ENCODE measurements around the gene ARFGEF3.
A peak's percentile ranks its signal among the peaks of the same experiment; 100 is the strongest.
"Not testable (repeated sequence)": the region's sequence is repeated elsewhere in the genome, so short reads cannot be mapped to it uniquely, and the experiment has no call there.

The ARFGEF3 gene

DNA sequence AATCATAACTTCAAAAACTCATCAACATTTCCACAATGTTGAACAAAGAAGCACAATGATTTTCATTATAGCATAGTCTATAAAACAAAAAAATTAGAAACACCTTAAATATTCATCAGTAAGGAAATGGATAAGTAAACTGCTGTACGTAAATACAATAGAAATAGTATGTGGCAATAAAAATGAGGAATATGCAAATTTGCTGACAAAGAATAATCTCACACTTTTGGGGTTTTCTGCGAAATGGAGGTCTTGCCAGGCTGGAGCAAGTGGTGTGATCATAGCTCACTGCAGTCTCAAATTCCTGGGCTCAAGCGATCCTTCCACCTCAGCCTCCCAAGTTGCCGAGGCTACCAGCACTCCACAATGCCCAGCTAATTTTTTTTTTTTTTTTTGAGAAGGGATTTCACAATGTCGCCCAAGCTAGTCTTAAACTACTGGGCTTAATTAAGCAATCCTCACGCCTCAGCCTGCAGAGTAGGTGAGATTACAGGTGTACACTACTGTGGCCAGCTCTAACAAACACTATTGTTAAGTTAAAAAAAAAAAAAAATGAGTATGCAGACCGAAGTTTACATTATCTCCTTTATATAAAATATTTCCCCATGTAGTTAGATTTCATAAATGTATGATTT is 157.1 kb downstream of the ARFGEF3 start:
- no peak for DNase-seq

- DNase-seq: no peak
Observed at GRCh38 chr6:138321934-138322333, 160.2 kb downstream of the ARFGEF3 start.

DNA sequence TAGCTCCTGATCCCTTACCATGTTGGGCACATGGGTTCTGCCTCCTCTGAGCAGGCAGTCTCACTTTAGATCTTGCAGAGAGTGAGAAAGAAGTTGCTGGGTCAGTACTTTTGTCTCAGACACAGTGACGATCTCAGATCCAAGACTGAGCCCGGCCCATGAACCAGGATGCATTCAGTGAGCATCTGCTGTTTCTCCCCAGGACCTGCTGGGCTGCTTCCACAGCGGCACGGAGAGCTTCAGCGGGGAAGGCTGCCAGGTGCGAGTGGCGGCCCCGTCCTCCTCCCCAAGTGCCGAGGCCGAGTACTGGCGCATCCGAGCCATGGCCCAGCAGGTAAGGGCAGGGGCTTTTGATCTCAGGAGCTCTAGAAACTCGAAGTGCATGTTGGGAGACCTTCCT is 162.1 kb downstream of the ARFGEF3 start:
- no peak for DNase-seq

DNA sequence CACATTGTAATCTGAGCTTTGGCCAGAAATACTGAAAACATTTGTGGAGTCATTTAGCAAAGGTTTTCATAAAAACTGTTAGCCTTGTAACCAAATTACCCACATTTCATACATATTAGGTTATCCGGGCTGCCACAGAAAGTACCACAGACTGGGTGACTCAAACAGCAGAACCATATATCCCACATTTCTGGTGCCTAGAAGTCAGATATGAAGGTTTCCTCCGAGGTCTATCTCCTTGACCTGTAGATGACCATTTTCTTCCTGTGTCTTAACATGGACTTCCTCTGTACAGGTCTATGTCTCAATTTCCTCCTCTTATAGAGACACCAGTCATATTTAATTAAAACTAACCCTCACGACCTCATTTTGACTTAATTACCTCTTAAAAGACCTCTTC is 166.5 kb downstream of the ARFGEF3 start:
- no peak for DNase-seq

DNA sequence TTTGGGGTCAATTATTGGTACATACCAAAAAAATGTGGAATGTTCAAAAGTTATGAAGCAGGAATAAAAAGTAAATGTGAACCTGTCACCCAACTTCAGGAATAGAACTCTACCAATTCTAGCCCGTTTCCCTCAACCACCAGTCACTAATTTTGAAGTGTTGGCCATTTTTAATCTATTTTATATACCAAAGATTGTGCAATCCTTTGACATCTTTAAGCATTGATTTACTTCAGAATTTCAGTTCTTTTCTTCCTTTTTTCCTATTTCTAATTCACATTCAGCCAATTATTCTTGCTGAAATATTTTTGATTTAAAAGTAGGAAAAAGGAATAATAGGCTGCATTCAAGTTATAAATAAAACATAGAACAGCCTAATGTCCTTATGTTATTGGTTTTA is 169.0 kb downstream of the ARFGEF3 start:
- no peak for DNase-seq

DNA sequence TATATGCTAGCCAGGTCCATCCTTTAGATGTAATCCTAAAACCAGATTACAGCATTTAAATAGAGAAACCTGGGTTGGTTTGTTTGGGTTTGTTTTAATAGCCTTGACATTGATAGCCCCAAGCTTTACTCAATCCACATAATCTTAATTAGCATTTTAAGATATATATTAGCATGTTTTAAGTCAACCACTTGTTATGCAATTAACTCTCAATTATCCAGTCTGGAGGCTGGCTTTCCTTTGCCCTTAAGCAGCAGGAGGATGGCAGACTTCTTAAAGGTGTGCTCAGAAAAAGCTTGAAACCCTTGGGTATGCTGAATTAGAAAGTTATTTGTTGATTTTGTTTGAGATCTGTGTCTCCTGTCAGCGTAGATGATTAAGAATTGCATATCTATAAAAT is 169.7 kb downstream of the ARFGEF3 start:
- DNase-seq: no peak

DNA sequence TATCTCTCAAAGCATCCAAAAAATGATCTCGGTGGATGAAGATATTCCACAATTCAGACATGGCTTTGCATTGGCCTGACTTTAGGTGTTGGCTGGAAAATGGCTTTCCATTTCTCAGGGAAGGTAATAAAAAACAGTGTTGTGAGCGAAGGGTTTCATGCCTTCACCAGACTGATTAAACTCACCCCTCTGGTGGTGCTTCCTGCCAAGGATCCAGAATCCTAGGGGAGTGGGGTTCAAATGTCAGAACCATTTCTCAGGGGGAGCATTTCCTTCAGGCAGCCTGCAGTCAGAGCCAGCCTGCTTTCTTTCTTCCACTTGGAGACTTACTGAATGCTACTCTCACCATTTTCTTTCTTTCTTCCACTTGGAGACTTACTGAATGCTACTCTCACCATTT is 170.2 kb downstream of the ARFGEF3 start:
- DNase-seq: no peak

DNA sequence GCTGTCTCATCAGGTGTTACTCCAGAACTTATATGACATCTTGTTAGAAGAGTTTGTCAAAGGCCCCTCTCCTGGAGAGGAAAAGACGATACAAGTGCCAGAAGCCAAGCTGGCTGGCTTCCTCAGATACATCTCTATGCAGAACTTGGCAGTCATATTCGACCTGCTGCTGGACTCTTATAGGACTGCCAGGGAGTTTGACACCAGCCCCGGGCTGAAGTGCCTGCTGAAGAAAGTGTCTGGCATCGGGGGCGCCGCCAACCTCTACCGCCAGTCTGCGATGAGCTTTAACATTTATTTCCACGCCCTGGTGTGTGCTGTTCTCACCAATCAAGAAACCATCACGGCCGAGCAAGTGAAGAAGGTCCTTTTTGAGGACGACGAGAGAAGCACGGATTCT is 172.3 kb downstream of the ARFGEF3 start:
- DNase-seq: no peak

GRCh38 chr6:138334963-138335362 is 173.2 kb downstream of the ARFGEF3 start:
- no peak for DNase-seq

GRCh38 chr6:138336221-138336620 is 174.5 kb downstream of the ARFGEF3 start:
- no peak for DNase-seq

DNA sequence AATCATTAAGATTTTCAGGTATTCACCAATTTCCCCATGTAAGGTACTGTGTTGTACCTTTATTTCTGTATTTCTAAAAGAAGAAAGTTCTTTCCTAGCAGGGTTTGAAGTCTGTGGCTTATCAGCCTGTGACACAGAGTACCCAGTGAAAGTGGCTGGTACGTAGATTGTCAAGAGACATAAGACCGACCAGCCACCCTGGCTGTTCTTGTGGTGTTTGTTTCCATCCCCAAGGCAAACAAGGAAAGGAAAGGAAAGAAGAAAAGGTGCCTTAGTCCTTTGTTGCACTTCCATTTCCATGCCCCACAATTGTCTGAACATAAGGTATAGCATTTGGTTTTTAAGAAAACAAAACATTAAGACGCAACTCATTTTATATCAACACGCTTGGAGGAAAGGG is 175.3 kb downstream of the ARFGEF3 start:
- no peak for DNase-seq

GRCh38 chr6:138339024-138339423 is 177.3 kb downstream of the ARFGEF3 start:
- DNase-seq: no peak

GRCh38 chr6:138341176-138341575 is 179.4 kb downstream of the ARFGEF3 start:
- no peak for DNase-seq

DNA sequence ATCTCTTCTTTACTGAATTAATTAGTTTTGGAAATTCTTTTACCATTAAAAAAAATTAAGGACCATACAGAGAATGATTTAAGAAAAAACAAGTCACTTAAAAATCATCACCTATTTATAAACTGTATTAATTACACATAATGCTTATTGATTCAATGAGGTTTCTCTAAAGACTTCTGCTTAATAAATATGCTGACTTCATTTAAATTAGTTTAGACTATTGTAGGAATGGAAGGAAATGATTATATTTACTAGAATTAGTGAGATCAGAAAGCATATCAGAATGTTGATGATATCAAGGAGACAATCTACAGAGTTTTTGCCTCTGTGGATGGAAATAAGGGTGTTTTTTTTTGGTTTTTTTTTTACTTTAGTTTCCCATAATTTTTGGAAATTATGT is 181.4 kb downstream of the ARFGEF3 start:
- DNase-seq: no peak

- DNase-seq: no peak
Observed at GRCh38 chr6:138345565-138346285, 184.0 kb downstream of the ARFGEF3 start.

- peak; percentile 19 for DNase-seq
Observed at GRCh38 chr6:138346302-138347195, 184.8 kb downstream of the ARFGEF3 start.

GRCh38 chr6:138347864-138348263 is 186.1 kb downstream of the ARFGEF3 start:
- DNase-seq: no peak

GRCh38 chr6:138349891-138350290 is 188.2 kb downstream of the ARFGEF3 start:
- DNase-seq: no peak

DNA sequence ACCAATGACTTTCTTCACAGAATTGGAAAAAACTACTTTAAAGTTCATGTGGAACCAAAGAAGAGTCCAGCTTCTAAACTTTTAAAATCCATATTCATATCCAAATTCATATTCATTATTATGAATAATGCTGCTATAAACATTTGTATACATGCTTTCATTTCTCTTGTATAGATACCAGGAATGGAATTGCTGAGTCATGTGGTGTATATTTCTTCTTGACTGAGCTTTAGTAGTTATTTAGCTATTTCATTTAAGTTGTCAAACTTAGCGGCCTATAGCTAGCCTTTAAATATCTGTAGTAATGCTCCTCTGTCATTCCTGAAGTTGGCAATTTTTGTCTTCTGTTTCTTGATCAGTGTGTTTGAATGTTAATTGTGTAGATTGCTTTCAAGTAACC is 196.2 kb downstream of the ARFGEF3 start:
- no peak for DNase-seq

GRCh38 chr6:138368684-138369083 is 206.9 kb downstream of the ARFGEF3 start:
- not testable (repeated sequence) for DNase-seq

DNA sequence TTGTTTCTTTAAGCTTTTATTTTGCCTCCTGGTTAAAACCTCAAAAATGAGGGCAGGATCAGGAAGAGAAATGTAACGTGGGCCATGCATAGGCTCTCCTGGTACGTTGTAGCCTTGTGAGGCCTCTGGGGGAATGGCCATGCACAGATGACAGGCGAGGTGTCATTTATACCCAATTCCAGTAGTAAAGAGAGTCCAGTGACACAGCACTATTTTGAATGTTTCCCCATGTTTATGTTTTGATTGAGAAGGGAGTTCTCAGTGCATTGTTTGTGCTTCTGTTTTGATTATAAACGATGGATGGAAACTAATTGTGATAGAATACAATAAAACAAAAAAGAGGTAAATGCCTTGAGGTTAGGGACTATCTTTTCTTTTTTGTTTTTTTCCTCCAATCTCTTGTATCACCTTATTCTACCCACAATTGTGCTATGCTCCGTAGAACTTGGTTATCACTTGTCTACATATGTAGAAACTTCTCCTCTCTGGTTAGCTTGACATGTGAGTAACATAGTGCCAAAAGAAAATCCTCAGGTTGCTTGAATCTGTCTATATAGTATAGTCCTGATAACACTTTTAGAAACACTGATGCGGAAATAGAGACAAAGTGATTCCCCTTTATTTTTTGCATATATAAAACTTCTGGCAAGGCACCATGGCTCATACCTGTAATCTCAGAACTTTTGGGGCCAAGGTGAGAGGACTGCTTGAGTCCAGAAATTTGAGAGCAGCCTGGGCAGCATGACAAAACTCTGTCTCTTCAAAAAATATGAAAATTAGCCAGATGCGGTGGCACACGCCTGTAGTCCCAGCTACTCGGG is 209.1 kb downstream of the ARFGEF3 start:
- no peak for DNase-seq

- DNase-seq: no peak
Observed at GRCh38 chr6:138371452-138371711, 209.6 kb downstream of the ARFGEF3 start.

- DNase-seq: peak; percentile 3
Observed at GRCh38 chr6:138371720-138372119, 210.0 kb downstream of the ARFGEF3 start.
